ENCODE measurements around the gene GSC2.

- no peak for TF ChIP-seq ZNF274 (IDR thresholded peaks at IDR 0.05; ENCODE audit: low read depth, low read length)
- TF ChIP-seq YY1 (IDR thresholded peaks at IDR 0.05; ENCODE audit: insufficient read depth, insufficient read length) = no peak
These were observed 24.4 kb downstream of the GSC2 start for GRCh38 chr22:19125474-19126308.

All from NT2/D1 (cell line).